OCI-LY1 (cell line): ENCODE measurements around the gene ARMH3.
A peak's percentile ranks its signal among the peaks of the same experiment; 100 is the strongest.

Experiments
- H2AFZ ChIP-seq: fragments of 200-600 bp; sonication (generic), shearing (Covaris generic); 2 replicates; pipeline ENCODE4 v1.6.0; 2014; ENCODE audit warnings: antibody characterized with exemption, mild to moderate bottlenecking, low read length
- H3F3A ChIP-seq: fragments of 200-600 bp; sonication (generic), shearing (Covaris generic); 2 replicates; pipeline ENCODE4 v1.6.0; 2014; ENCODE audit warnings: mild to moderate bottlenecking, antibody characterized with exemption, low read length, moderate library complexity; ENCODE audit not compliant: insufficient read depth
- H3K27ac ChIP-seq: fragments of 200-600 bp; sonication (generic); 2 replicates; pipeline ENCODE4 v1.5.1; 2014; ENCODE audit warnings: low read length, mixed run types, mild to moderate bottlenecking, low read depth; ENCODE audit not compliant: poor library complexity, severe bottlenecking
- H3K27me3 ChIP-seq: fragments of 200-600 bp; sonication (generic); 2 replicates; pipeline ENCODE4 v1.6.0; 2014; ENCODE audit warnings: antibody characterized with exemption, mild to moderate bottlenecking, low read length, moderate library complexity; ENCODE audit not compliant: insufficient read depth
- H3K36me3 ChIP-seq: fragments of 200-600 bp; sonication (generic); 2 replicates; pipeline ENCODE4 v1.6.1; 2014; ENCODE audit warnings: mild to moderate bottlenecking, antibody characterized with exemption, low read length, moderate library complexity, mixed read lengths; ENCODE audit not compliant: insufficient read depth
- H3K4me1 ChIP-seq: fragments of 200-600 bp; sonication (generic); 2 replicates; pipeline ENCODE4 v1.5.1; 2014; ENCODE audit warnings: mild to moderate bottlenecking, low read length, moderate library complexity; ENCODE audit not compliant: insufficient read depth, severe bottlenecking
- H3K4me2 ChIP-seq: fragments of 200-600 bp; sonication (generic), shearing (Covaris generic); 2 replicates; pipeline ENCODE4 v1.6.1; 2014; ENCODE audit warnings: low read length
- H3K4me3 ChIP-seq: fragments of 200-600 bp; sonication (generic); 2 replicates; pipeline ENCODE4 v1.5.1; 2014; ENCODE audit warnings: low read length, low read depth, mild to moderate bottlenecking, mixed read lengths; ENCODE audit not compliant: poor library complexity, severe bottlenecking
- H3K79me2 ChIP-seq: fragments of 200-600 bp; shearing (Covaris generic); 2 replicates; pipeline ENCODE4 v1.6.1; 2016; ENCODE audit warnings: mixed run types, low read length, mixed read lengths; ENCODE audit not compliant: insufficient read depth
- H3K9ac ChIP-seq: fragments of 200-600 bp; sonication (generic), shearing (Covaris generic); 2 replicates; pipeline ENCODE4 v1.6.1; 2014; ENCODE audit warnings: mild to moderate bottlenecking, low read length, mixed read lengths
- H3K9me2 ChIP-seq: fragments of 200-600 bp; sonication (generic), shearing (Covaris generic); 2 replicates; pipeline ENCODE4 v1.6.1; 2014; ENCODE audit warnings: low read depth, mild to moderate bottlenecking, low read length, mixed read lengths
- H3K9me3 ChIP-seq: fragments of 200-600 bp; shearing (Covaris generic); 2 replicates; pipeline ENCODE4 v1.6.1; 2014; ENCODE audit warnings: low read length, mixed read lengths
- H4K20me1 ChIP-seq: fragments of 200-600 bp; sonication (generic), shearing (Covaris generic); 2 replicates; pipeline ENCODE4 v1.6.0; 2016; ENCODE audit warnings: mild to moderate bottlenecking, low read length; ENCODE audit not compliant: insufficient read depth
- EZH2 ChIP-seq: fragments of 200-600 bp; sonication (generic), shearing (Covaris generic); IDR thresholded peaks from 2 replicates; pipeline ENCODE4 v1.8.0; 2017; ENCODE audit warnings: borderline replicate concordance, mixed run types, mild to moderate bottlenecking, antibody characterized with exemption, low read length, moderate library complexity, mixed read lengths
- TF ChIP-seq, protein P1 (sequence below): fragments of 200-600 bp; sonication (generic), shearing (Covaris generic); IDR thresholded peaks from 2 replicates; pipeline ENCODE4 v1.5.1; 2017; ENCODE audit warnings: mild to moderate bottlenecking, antibody characterized with exemption, low read length, moderate library complexity, mixed read lengths

Gene ARMH3

GRCh38 chr10:102066399-102067088, 10.6 kb upstream of the ARMH3 start:
- TF ChIP-seq, protein P1, sequence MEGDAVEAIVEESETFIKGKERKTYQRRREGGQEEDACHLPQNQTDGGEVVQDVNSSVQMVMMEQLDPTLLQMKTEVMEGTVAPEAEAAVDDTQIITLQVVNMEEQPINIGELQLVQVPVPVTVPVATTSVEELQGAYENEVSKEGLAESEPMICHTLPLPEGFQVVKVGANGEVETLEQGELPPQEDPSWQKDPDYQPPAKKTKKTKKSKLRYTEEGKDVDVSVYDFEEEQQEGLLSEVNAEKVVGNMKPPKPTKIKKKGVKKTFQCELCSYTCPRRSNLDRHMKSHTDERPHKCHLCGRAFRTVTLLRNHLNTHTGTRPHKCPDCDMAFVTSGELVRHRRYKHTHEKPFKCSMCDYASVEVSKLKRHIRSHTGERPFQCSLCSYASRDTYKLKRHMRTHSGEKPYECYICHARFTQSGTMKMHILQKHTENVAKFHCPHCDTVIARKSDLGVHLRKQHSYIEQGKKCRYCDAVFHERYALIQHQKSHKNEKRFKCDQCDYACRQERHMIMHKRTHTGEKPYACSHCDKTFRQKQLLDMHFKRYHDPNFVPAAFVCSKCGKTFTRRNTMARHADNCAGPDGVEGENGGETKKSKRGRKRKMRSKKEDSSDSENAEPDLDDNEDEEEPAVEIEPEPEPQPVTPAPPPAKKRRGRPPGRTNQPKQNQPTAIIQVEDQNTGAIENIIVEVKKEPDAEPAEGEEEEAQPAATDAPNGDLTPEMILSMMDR = no peak
- TF ChIP-seq EZH2 = no peak
- Histone ChIP-seq H3K27ac (no peak overlapping the region), H3K27me3 (no peaks in the 10 kb centered on the region), H3K9ac (peak overlapping the region; percentile 70; the same call in 1 of the 2 replicates), H2AFZ (no peak overlapping the region), H3K36me3 (no peaks in the 10 kb centered on the region), H3K79me2 (no peaks in the 10 kb centered on the region), H3K4me3 (peak overlapping the region; percentile 78), H4K20me1 (no peaks in the 10 kb centered on the region), H3K4me1 (peaks cover 7% of the 10 kb centered on the region), H3K9me2 (no peaks in the 10 kb centered on the region), H3K4me2 (peak overlapping the region; percentile 68), H3F3A (no peaks in the 10 kb centered on the region), H3K9me3 (no peaks in the 10 kb centered on the region)

- no peaks in the 10 kb centered on the region for H3K79me2 ChIP-seq
- no peaks in the 10 kb centered on the region for H3K9me2 ChIP-seq
- no peak overlapping the region for H2AFZ ChIP-seq
- peaks cover 7% of the 10 kb centered on the region for H3K4me1 ChIP-seq
- no peaks in the 10 kb centered on the region for H3K27me3 ChIP-seq
- H3F3A ChIP-seq = no peaks in the 10 kb centered on the region
- H3K9ac ChIP-seq = peak overlapping the region; percentile 70
- no peaks in the 10 kb centered on the region for H4K20me1 ChIP-seq
- no peaks in the 10 kb centered on the region for H3K36me3 ChIP-seq
- peak overlapping the region; percentile 78 for H3K4me3 ChIP-seq
- H3K4me2 ChIP-seq = peak overlapping the region; percentile 68
- H3K9me3 ChIP-seq = no peaks in the 10 kb centered on the region
- TF ChIP-seq EZH2 = no peak
- TF ChIP-seq, protein P1 = no peak
- no peak overlapping the region for H3K27ac ChIP-seq
Measured at GRCh38 chr10:102065561-102066398, 9.8 kb upstream of the ARMH3 start.

DNA sequence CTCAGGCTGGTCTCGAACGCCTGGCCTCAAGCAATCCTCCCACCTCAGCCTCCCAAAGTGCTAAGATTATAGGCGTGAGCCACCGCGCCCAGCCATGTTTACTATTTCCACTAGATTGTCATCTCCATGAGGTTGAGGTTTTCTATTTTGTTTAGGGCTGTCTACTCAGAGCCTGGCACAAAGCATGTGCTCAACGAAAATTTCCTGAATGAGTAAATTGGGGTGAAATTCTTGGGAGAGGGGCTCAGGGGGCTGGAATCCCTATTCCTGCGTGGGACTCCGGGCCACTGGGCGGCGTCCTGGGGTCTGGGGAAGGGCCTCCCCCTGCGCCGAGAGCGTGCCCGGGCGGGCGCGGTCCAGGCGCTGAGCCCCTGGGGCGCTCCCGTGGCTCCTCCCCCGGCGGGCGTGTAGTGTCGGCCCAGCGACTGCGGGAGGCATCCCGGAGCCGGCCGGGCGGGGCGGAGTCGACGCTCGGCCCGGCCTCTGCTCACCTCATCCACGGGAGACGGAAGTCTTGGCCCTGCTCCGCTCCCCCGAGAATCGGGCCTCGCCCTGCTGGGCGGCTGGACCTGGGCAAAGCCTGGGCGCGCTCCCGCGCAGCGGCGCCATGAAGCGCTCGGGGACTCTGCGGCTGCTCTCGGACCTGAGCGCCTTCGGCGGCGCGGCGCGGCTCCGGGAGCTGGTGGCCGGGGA, 9.0 kb upstream of the ARMH3 start, which contains the start of gene HPS6:
TSS of gene HPS6 (plus strand) at position 482 of the 693 bp plus-strand sequence. CDS start at position 608, 126 bp downstream.
- peak within 1 kb of the TSS; percentile 70 for H3K9ac ChIP-seq
- H3K4me3 ChIP-seq = peak within 1 kb of the TSS; percentile 78
- H3K9me2 ChIP-seq = no peaks in the 10 kb centered on the region
- peak within 1 kb of the TSS; percentile 68 for H3K4me2 ChIP-seq
- no peak within 1 kb of the TSS for H2AFZ ChIP-seq
- no peaks in the 10 kb centered on the region for H3F3A ChIP-seq
- no peaks in the 10 kb centered on the region for H3K9me3 ChIP-seq
- H3K79me2 ChIP-seq = no peaks in the 10 kb centered on the region
- no peaks in the 10 kb centered on the region for H3K27me3 ChIP-seq
- H3K36me3 ChIP-seq = no peaks in the 10 kb centered on the region
- peaks cover 7% of the 10 kb centered on the region for H3K4me1 ChIP-seq
- TF ChIP-seq, protein P1 = peak; percentile 19; the same call in 1 of the 2 replicates
- TF ChIP-seq EZH2 = no peak
- H4K20me1 ChIP-seq = no peaks in the 10 kb centered on the region
- H3K27ac ChIP-seq = no peak within 1 kb of the TSS
